ENCODE data around the gene PTPRT. TPM values are rescaled to one million over a fixed set of nuclear protein-coding genes. Genes with fewer than 3 reads are reported as not detected.

The PTPRT gene
- total and polyA plus RNA-seq, 2 of the 4 experiments (the other 2 are of a cell fraction): not detected

DNA sequence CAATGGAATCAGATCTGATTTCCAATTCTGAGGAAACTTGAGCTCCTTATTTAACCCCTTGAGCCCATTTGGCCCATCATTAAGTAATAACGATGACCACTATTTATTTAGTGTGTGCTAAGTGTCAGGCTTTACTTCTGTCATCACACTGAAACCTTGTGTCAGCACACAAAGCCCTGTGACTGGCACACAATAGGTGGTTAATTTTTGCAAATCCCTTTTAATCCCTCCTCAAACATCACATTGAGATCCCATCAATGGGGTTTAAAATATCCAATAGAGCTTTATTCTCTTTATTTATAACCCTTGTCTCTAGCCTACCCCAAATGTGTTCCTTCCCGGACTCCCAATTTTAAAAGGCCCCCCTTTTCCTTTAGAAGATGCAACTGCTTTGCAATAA, 914.7 kb downstream of the PTPRT start:
- Histone ChIP-seq H3K36me3 (ENCODE audit: control insufficient read depth, insufficient read depth, low read length) (no peaks in the 10 kb centered on the region), H2AK9ac (replicated peaks; ENCODE audit: low read depth, low read length, poor library complexity) (no peak overlapping the region), H3K27me3 (ENCODE audit: control insufficient read depth, insufficient read depth, low read length) (no peaks in the 10 kb centered on the region), H3K18ac (ENCODE audit: low read depth, low read length) (no peak overlapping the region), H3K9me3 (ENCODE audit: control insufficient read depth, insufficient read depth, low read length) (peaks cover 15% of the 10 kb centered on the region), H3K4me1 (ENCODE audit: control insufficient read depth, insufficient read depth, low read length) (no peaks in the 10 kb centered on the region), H4K20me1 (ENCODE audit: insufficient read depth, low read length) (no peaks in the 10 kb centered on the region), H2BK120ac (ENCODE audit: low read depth, low read length) (no peak overlapping the region), H3K23ac (ENCODE audit: low read depth, low read length) (no peak overlapping the region), H3K4me2 (ENCODE audit: low read depth, low read length) (no peak overlapping the region), H2BK20ac (ENCODE audit: low read depth, low read length) (no peak overlapping the region), H4K8ac (ENCODE audit: low read depth in 2 of 2, low read length in 2 of 2) (no peak overlapping the region), H3K9ac (ENCODE audit: low read depth, low read length) (no peak overlapping the region), H3K4me3 (ENCODE audit: insufficient read depth, low read depth, low read length) (no peak overlapping the region), H3K56ac (ENCODE audit: extremely low read depth, insufficient read depth, low read length) (no peak overlapping the region), H3K4ac (ENCODE audit: low read depth, low read length) (no peak overlapping the region), H2AK5ac (ENCODE audit: low read depth, low read length) (no peak overlapping the region), H4K5ac (ENCODE audit: low read depth, low read length) (no peak overlapping the region), H3K79me1 (ENCODE audit: low read depth in 1 of 2, low read length in 2 of 2) (no peaks in the 10 kb centered on the region), H2BK15ac (ENCODE audit: low read depth, low read length) (no peak overlapping the region), H4K91ac (ENCODE audit: insufficient read depth, low read depth, low read length) (no peak overlapping the region), H3K9me1 (ENCODE audit: insufficient read depth, low read length) (no peaks in the 10 kb centered on the region), H2BK5ac (ENCODE audit: low read depth, low read length, poor library complexity, severe bottlenecking) (no peak overlapping the region), H3K14ac (replicated peaks; ENCODE audit: low read depth, low read length) (no peak overlapping the region), H2AFZ (replicated peaks; ENCODE audit: low read length, poor library complexity) (no peak overlapping the region), H3K27ac (ENCODE audit: insufficient read depth, low read length) (no peak overlapping the region)
- BruUV-seq (replicated peaks): no TSS peak
- TF ChIP-seq RFX5 (IDR thresholded peaks at IDR 0.05; ENCODE audit: low read depth, low read length): no peak
- no peak for TF ChIP-seq RCOR1 (IDR thresholded peaks at IDR 0.05; ENCODE audit: insufficient replicate concordance, low read length)
- TF ChIP-seq, protein P1, sequence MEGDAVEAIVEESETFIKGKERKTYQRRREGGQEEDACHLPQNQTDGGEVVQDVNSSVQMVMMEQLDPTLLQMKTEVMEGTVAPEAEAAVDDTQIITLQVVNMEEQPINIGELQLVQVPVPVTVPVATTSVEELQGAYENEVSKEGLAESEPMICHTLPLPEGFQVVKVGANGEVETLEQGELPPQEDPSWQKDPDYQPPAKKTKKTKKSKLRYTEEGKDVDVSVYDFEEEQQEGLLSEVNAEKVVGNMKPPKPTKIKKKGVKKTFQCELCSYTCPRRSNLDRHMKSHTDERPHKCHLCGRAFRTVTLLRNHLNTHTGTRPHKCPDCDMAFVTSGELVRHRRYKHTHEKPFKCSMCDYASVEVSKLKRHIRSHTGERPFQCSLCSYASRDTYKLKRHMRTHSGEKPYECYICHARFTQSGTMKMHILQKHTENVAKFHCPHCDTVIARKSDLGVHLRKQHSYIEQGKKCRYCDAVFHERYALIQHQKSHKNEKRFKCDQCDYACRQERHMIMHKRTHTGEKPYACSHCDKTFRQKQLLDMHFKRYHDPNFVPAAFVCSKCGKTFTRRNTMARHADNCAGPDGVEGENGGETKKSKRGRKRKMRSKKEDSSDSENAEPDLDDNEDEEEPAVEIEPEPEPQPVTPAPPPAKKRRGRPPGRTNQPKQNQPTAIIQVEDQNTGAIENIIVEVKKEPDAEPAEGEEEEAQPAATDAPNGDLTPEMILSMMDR (conservative IDR thresholded peaks at IDR 0.05; ENCODE audit: low read depth, low read length): no peak
- no peak for TF ChIP-seq MAFK (IDR thresholded peaks at IDR 0.05; ENCODE audit: low read depth, low read length)
- no peak for TF ChIP-seq CEBPB (IDR thresholded peaks at IDR 0.05; ENCODE audit: low read depth, low read length)
- ATAC-seq (ENCODE audit: low read depth): no peak
- intact Hi-C loops (cut with micrococcal nuclease) (no loop called here), dilution Hi-C loops (cut with HindIII; ENCODE audit: low sequenced_read_pairs, unreplicated experiment) (no loop called here), in situ Hi-C loops (cut with MboI; ENCODE audit: low sequenced_read_pairs) (no loop called here)
- DNase-seq: no peak
- ChIA-PET POLR2A (ENCODE audit: unreplicated experiment) (no interaction called here), CTCF (no interaction called here)
- no CpG with 5 or more reads among the region's 2 CpGs for WGBS, 2 experiments (ENCODE audit: extremely low coverage in 2 of 2, insufficient read length in 1 of 2)

Measured in IMR-90 (cell line).